RWPE2 (cell line): ENCODE data around the gene BRDT.
A peak's percentile ranks its signal among the peaks of the same experiment; 100 is the strongest.

Experiments
- ATAC-seq: fragments of 200-7000 bp; cut with Tn5 transposase; 3 replicates; pipeline ENCODE4 v1.9.1; 2021; ENCODE audit warnings: low read depth
- DNase-seq: peaks from one replicate; pipeline ENCODE4 v3.0.0-alpha.2; 2020; ENCODE audit warnings: low spot score
- H3K27ac ChIP-seq: fragments of 450-650 bp; 2 replicates; pipeline ENCODE4 v1.5.1; 2017; ENCODE audit warnings: mild to moderate bottlenecking; ENCODE audit not compliant: poor library complexity, severe bottlenecking
- H3K27me3 ChIP-seq: fragments of 250-450 bp; sonication (Bioruptor Pico); 2 replicates; pipeline ENCODE4 v1.5.1; 2021; ENCODE audit warnings: mild to moderate bottlenecking, moderate library complexity; ENCODE audit not compliant: insufficient read depth, poor library complexity, severe bottlenecking
- H3K36me3 ChIP-seq: fragments of 250-450 bp; sonication (Bioruptor Pico); 2 replicates; pipeline ENCODE4 v1.5.1; 2020; ENCODE audit warnings: low read depth, mild to moderate bottlenecking, moderate library complexity
- H3K4me1 ChIP-seq: fragments of 250-450 bp; sonication (Bioruptor Pico); 2 replicates; pipeline ENCODE4 v1.5.1; 2021; ENCODE audit warnings: mild to moderate bottlenecking, moderate library complexity; ENCODE audit not compliant: insufficient read depth, poor library complexity, severe bottlenecking
- H3K4me3 ChIP-seq: fragments of 250-450 bp; sonication (Bioruptor Pico); 2 replicates; pipeline ENCODE4 v1.5.1; 2021; ENCODE audit warnings: mild to moderate bottlenecking, moderate library complexity; ENCODE audit not compliant: severe bottlenecking
- H3K9me3 ChIP-seq: fragments of 250-450 bp; sonication (Bioruptor Pico); 2 replicates; pipeline ENCODE4 v1.5.1; 2021; ENCODE audit warnings: mild to moderate bottlenecking, moderate library complexity; ENCODE audit not compliant: severe bottlenecking
- CTCF ChIP-seq: fragments of 450-650 bp; IDR thresholded peaks from one replicate; pipeline ENCODE4 v1.5.1; 2017; ENCODE audit warnings: mild to moderate bottlenecking, moderate library complexity; ENCODE audit not compliant: poor library complexity, severe bottlenecking

BRDT gene

DNA sequence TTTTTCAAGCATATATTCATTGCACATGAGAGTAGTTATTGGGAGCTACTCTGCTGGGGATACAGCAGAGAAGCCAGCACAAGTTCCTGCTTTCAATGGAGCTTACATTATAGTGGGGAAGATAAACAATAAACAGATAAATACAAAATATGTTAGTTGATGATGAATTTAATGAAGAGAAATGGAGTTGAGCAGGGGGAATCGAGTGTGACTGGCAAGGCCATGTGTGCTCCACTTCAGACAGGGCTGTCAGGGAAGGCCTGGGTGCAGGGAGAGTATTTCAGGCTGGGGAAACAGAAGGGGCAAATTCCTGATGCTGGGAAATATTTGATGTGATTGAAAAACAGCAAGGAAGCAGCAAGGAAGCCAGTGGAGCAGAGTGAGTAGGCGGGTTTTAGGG is 21.2 kb upstream of the BRDT start:
- Histone ChIP-seq H3K4me3 (no peak overlapping the region), H3K36me3 (no peaks in the 10 kb centered on the region), H3K4me1 (peaks cover 7% of the 10 kb centered on the region), H3K27ac (no peak overlapping the region), H3K9me3 (no peaks in the 10 kb centered on the region), H3K27me3 (no peaks in the 10 kb centered on the region)
- ATAC-seq (no peak), DNase-seq (no peak)
- no peak for TF ChIP-seq CTCF

- peaks cover 3% of the 10 kb centered on the region for H3K4me1 ChIP-seq
- DNase-seq (no peak), ATAC-seq (no peak)
- no peak for TF ChIP-seq CTCF
- no peaks in the 10 kb centered on the region for H3K36me3 ChIP-seq
- no peak overlapping the region for H3K27ac ChIP-seq
- no peaks in the 10 kb centered on the region for H3K9me3 ChIP-seq
- no peaks in the 10 kb centered on the region for H3K27me3 ChIP-seq
- H3K4me3 ChIP-seq = no peak overlapping the region
Measured at GRCh38 chr1:91929250-91929649, 20.0 kb upstream of the BRDT start.

DNA sequence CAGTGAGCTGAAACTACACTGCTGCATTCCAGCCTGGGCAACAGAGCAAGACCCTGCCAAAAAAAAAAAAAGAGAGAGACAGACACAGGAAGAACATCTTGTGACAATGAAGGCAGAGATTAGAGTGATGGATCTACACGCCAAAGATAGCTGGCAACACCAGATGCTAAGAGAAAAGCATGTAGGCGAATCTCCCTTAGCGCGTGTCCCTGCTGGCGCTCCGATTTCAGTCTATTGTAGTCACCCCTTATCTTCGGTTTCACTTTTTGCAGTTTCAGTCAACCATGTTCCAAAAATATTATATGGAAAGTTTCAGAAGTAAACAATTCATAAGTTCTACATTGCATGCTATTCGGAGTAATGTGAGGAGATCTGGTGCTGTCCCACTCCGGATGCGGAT is 11.6 kb upstream of the BRDT start:
- Histone ChIP-seq H3K27me3 (no peaks in the 10 kb centered on the region), H3K4me3 (no peak overlapping the region), H3K36me3 (no peaks in the 10 kb centered on the region), H3K4me1 (no peaks in the 10 kb centered on the region), H3K9me3 (no peaks in the 10 kb centered on the region), H3K27ac (no peak overlapping the region)
- DNase-seq (no peak), ATAC-seq (no peak)
- TF ChIP-seq CTCF = no peak

DNA sequence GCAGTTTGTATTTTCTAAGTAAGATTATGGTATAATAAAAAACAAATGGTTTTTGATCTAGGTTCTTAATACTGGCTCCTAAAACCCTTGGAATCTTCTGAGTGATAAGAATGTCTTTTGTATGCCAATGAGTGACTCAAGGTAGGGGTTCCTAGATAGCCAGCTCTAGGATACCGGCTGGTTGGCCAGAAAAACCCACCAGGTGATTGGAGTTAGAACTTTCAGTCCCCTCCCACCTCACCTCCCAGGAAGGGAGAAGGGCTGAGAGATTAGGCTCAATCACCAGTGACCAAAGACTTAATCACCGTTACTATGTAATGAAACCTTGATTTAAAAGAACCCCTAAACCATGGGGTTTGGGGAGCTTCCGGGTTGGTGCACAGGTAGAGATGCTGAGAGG is 8.7 kb upstream of the BRDT start:
- no peak for TF ChIP-seq CTCF
- Histone ChIP-seq H3K4me1 (no peaks in the 10 kb centered on the region), H3K9me3 (no peaks in the 10 kb centered on the region), H3K27me3 (no peaks in the 10 kb centered on the region), H3K27ac (no peak overlapping the region), H3K4me3 (no peak overlapping the region), H3K36me3 (no peaks in the 10 kb centered on the region)
- no peak for DNase-seq
- ATAC-seq = no peak

GRCh38 chr1:91944087-91944486 is 5.1 kb upstream of the BRDT start:
- TF ChIP-seq CTCF = no peak
- Histone ChIP-seq H3K4me1 (no peaks in the 10 kb centered on the region), H3K9me3 (no peaks in the 10 kb centered on the region), H3K27me3 (no peaks in the 10 kb centered on the region), H3K36me3 (no peaks in the 10 kb centered on the region), H3K27ac (no peak overlapping the region), H3K4me3 (no peak overlapping the region)
- no peak for DNase-seq
- 0 out of 3 replicates have a peak, but pooled peaks have one; percentile 14 for ATAC-seq
